Right lobe of liver (tissue), 6 donors: Measurements from ENCODE around the gene CDH16. TPM values are rescaled to one million over a fixed set of nuclear protein-coding genes. Genes with fewer than 3 reads are reported as not detected.
A peak's percentile ranks its signal among the peaks of the same experiment; 100 is the strongest.

Experiments used
- ATAC-seq, 4 donors: fragments of 200-7000 bp; cut with Tn5 transposase; one replicate each; pipeline ENCODE4 v1.9.1; 2020; ENCODE audit warnings: mild to moderate bottlenecking in 4 of 4, moderate library complexity in 4 of 4
- DNase-seq, 3 donors: peaks; one replicate each; pipeline ENCODE4 v3.0.0-alpha.2; 2020
- H3K27ac ChIP-seq, 3 donors: fragments of 200-600 bp; one replicate each; pipeline ENCODE4 v1.8.0; 2022
- H3K27me3 ChIP-seq, 2 donors: fragments of 200-600 bp; one replicate each; pipeline ENCODE4 v1.8.0; 2022
- H3K36me3 ChIP-seq, 4 donors: fragments of 200-600 bp; sonication (generic) in 1 of 4; one replicate each; pipeline versions ENCODE4 v1.5.1 to v1.8.0; 2017 to 2022; ENCODE audit warnings: control low read depth in 1 of 4
- H3K4me1 ChIP-seq, 4 donors: fragments of 200-600 bp; sonication (generic) in 1 of 4; one replicate each; pipeline versions ENCODE4 v1.5.1 to v1.8.0; 2017 to 2022; ENCODE audit warnings: control low read depth in 1 of 4
- H3K4me3 ChIP-seq, 3 donors: fragments of 200-600 bp; one replicate each; pipeline ENCODE4 v1.8.0; 2022
- H3K9me3 ChIP-seq, 4 donors: fragments of 200-600 bp; sonication (generic) in 1 of 4; one replicate each; pipeline versions ENCODE4 v1.5.1 to v1.8.0; 2017 to 2022; ENCODE audit warnings: control low read depth in 1 of 4
- POLR2A ChIP-seq: fragments of 450-650 bp; IDR thresholded peaks from one replicate; pipeline ENCODE4 v1.6.1; 2017; ENCODE audit warnings: antibody characterized with exemption, mild to moderate bottlenecking
- WGBS: methylation state at CpG from one replicate; pipeline ENCODE4 v1.1.6; 2018; ENCODE audit warnings: low coverage, low lambda C conversion rate; ENCODE audit not compliant: insufficient coverage; ENCODE audit errors: missing lambda C conversion rate; 5-methylcytosine and 5-hydroxymethylcytosine counted together
- intact Hi-C, 2 donors: fragments of 100-400 bp; cut with DNase I; formaldehyde crosslinking; loops; one replicate each; pipeline versions ENCODE4 v1.11.2 to v1.14.1; 2022
- total RNA-seq, 6 experiments: library from RNA; depleted of rRNA in 2 of 6; stranded (reverse); fragments of >200 nt in 2 of 6; fragmentation: NEBNext Ultra II Directional in 3 of 6; extraction: Animal tissue kit (Norgen Biotek cat#: 25700) in 3 of 6; gene quantifications; one replicate each; pipeline versions ENCODE4 v1.1.0 to v1.2.4, GENCODE V29; 2016 to 2023
- TF ChIP-seq, protein P1 (sequence below), 4 donors: fragments of 200-600 bp in 3 of 4; fragments of 450-650 bp in 1 of 4; IDR thresholded peaks; one replicate each; pipeline versions ENCODE4 v1.5.1 to v1.8.0; 2016 to 2022; ENCODE audit warnings: antibody characterized with exemption in 4 of 4, mild to moderate bottlenecking in 2 of 4
- donor health status: DM: no; HTN: yes; CAD: no.
- donor health status: DM: no; HTN: no; CAD: no.
- donor health status: DM: no; HTN: no; CAD: no.
- donor health status: DM: no; HTN: yes; CAD: no.
- donor health status: DM: no; HTN: yes; CAD: no.

CDH16 gene
- total RNA-seq, 6 experiments from 2014 or later: 0.07 to 0.47 (median 0.22) TPM; not detected in 2

DNA sequence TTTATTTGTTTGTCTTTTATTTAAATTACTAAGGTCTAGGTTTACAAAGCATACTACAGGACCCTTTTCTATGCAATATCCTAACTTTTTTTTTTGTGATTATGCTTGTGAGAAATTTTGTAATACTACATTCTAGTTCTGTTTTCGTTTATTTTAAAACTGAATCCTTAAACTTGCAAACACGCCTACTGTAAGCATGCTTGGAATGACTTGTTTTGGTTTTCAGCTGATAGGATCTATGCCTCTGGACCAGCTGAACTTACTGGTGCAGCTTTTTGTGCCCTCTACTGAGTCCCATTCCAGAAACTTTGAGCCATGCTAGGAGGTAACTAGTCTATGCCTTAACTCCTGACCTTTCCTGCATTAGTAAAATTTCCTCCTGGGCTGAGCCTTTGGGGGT lies 32.4 kb downstream of the CDH16 start:
- no peak for ATAC-seq
- peaks cover 0 to 28% (median 2%) of the 10 kb centered on the region in 4 donors for H3K36me3 ChIP-seq
- 69% methylated on average over 2 of the region's 2 CpGs for WGBS
- no peaks in the 10 kb centered on the region for H3K27me3 ChIP-seq
- intact Hi-C loops: no loop called here
- H3K27ac ChIP-seq: no peak overlapping the region
- H3K4me1 ChIP-seq: peaks cover 0 to 14% (median 0%) of the 10 kb centered on the region in 4 donors
- no peak overlapping the region for H3K4me3 ChIP-seq
- DNase-seq: no peak
- TF ChIP-seq POLR2A: no peak
- TF ChIP-seq, protein P1, sequence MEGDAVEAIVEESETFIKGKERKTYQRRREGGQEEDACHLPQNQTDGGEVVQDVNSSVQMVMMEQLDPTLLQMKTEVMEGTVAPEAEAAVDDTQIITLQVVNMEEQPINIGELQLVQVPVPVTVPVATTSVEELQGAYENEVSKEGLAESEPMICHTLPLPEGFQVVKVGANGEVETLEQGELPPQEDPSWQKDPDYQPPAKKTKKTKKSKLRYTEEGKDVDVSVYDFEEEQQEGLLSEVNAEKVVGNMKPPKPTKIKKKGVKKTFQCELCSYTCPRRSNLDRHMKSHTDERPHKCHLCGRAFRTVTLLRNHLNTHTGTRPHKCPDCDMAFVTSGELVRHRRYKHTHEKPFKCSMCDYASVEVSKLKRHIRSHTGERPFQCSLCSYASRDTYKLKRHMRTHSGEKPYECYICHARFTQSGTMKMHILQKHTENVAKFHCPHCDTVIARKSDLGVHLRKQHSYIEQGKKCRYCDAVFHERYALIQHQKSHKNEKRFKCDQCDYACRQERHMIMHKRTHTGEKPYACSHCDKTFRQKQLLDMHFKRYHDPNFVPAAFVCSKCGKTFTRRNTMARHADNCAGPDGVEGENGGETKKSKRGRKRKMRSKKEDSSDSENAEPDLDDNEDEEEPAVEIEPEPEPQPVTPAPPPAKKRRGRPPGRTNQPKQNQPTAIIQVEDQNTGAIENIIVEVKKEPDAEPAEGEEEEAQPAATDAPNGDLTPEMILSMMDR (IDR thresholded peaks at IDR 0.05): no peak
- H3K9me3 ChIP-seq: no peaks in the 10 kb centered on the region

DNA sequence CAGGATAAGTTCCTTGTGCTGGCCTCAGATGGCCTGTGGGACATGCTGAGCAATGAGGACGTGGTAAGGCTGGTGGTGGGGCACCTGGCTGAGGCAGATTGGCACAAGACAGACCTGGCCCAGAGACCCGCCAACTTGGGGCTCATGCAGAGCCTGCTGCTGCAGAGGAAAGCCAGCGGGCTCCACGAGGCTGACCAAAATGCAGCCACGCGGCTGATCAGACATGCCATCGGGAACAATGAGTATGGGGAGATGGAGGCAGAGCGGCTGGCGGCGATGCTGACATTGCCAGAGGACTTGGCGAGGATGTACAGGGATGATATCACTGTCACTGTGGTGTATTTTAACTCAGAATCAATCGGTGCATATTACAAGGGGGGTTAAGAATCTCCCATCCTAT lies 33.2 kb downstream of the CDH16 start:
- intact Hi-C loops: no loop called here
- 79% methylated on average over 9 of the region's 12 CpGs for WGBS
- Histone ChIP-seq H3K27me3 (no peaks in the 10 kb centered on the region), H3K4me3 (no peak overlapping the region), H3K27ac (no peak overlapping the region), H3K4me1 (peaks cover 0 to 16% (median 0%) of the 10 kb centered on the region in 4 donors), H3K36me3 (peaks cover 0 to 28% (median 2%) of the 10 kb centered on the region in 4 donors), H3K9me3 (no peaks in the 10 kb centered on the region)
- ATAC-seq (no peak), DNase-seq (peak in 1 of 3 donors; percentile 20)
- TF ChIP-seq, protein P1 (IDR thresholded peaks at IDR 0.05): no peak
- TF ChIP-seq POLR2A: no peak

DNA sequence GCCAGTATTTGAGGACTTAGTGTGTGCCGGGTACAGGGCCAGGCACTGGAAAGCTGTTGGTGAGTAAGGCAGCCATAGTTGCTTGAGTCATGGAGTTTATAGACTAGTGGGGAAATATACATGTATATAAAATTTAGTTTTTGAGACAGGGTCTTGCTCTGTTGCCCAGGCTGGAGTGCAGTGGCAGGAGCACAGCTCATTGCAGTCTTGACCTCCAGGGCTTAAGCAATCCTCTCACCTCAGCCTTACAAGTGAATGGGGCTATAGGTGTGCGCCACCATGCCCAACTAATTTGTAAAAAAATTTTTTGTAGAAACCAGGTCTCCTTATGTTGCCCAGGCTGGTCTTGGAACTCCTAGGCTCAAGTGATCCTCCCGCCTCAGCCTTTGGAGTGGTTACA lies 36.0 kb downstream of the CDH16 start:
- Histone ChIP-seq H3K27ac (no peak overlapping the region), H3K36me3 (peaks cover 0 to 28% (median 2%) of the 10 kb centered on the region in 4 donors), H3K4me3 (no peak overlapping the region), H3K9me3 (no peaks in the 10 kb centered on the region), H3K4me1 (peaks cover 0 to 22% (median 0%) of the 10 kb centered on the region in 4 donors), H3K27me3 (no peaks in the 10 kb centered on the region)
- DNase-seq: no peak
- TF ChIP-seq, protein P1 (IDR thresholded peaks at IDR 0.05): no peak
- no peak for TF ChIP-seq POLR2A
- intact Hi-C loops: no loop called here
- WGBS: 96% methylated on average over 2 of the region's 3 CpGs
- ATAC-seq: no peak

DNA sequence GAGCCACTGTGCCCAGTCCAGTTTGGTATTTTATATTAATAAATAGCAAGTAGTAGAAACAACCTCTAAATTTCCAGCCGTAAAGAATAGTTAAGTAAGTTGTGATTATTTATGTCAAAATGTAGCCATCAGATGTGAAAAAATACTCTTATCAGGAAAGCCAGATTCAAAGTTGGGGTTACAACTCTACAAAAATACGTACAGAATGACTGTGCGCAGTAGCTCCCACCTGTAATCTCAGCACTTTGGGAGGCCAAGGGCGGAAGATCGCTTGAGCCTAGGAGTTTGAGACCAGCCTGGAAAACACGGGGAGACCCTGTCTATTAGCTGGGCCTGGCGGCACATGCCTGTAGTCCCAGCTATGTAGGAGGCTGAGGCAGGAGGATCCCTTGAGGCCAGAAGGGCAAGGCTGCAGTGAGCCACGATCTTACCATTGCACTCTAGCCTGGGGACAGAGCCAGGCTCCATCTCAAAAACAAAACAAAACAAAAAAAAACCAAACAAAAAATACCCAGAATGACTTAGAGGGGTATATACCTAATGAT lies 36.6 kb downstream of the CDH16 start:
- Histone ChIP-seq H3K36me3 (peaks cover 0 to 28% (median 2%) of the 10 kb centered on the region in 4 donors), H3K4me3 (no peak overlapping the region), H3K4me1 (peaks cover 0 to 22% (median 0%) of the 10 kb centered on the region in 4 donors), H3K27ac (no peak overlapping the region), H3K9me3 (no peaks in the 10 kb centered on the region), H3K27me3 (no peaks in the 10 kb centered on the region)
- WGBS: 84% methylated on average over 4 of the region's 8 CpGs
- ATAC-seq: no peak
- no peak for TF ChIP-seq POLR2A
- TF ChIP-seq, protein P1 (IDR thresholded peaks at IDR 0.05): no peak
- intact Hi-C loops: no loop called here
- DNase-seq: peak in 1 of 3 donors; percentile 30
